Hematopoietic multipotent progenitor cell treated with erythropoietin and hydrocortisone succinate and interleukin-3 and kit ligand, for 8 days (in vitro differentiated cells): ENCODE measurements around the gene ABCA7.

Source experiments
- DNase-seq: peaks from one replicate; pipeline ENCODE4 v3.0.0-alpha.2; 2015

The ABCA7 gene

GRCh38 chr19:1003283-1003682 is 36.6 kb upstream of the ABCA7 start:
- no peak for DNase-seq

- no peak for DNase-seq
Observed at GRCh38 chr19:1004204-1004802, 35.6 kb upstream of the ABCA7 start.

- DNase-seq, result no peak
Observed at GRCh38 chr19:1004803-1005664, 34.9 kb upstream of the ABCA7 start.

GRCh38 chr19:1006711-1007398 is 33.1 kb upstream of the ABCA7 start:
- no peak for DNase-seq

GRCh38 chr19:1007399-1008251 is 32.3 kb upstream of the ABCA7 start:
- DNase-seq, result no peak

- DNase-seq, result no peak
Observed at GRCh38 chr19:1008268-1009040, 31.5 kb upstream of the ABCA7 start.

GRCh38 chr19:1009041-1009980 is 30.6 kb upstream of the ABCA7 start:
- no peak for DNase-seq

GRCh38 chr19:1009981-1010538 is 29.8 kb upstream of the ABCA7 start:
- no peak for DNase-seq

- DNase-seq, result no peak
Observed at GRCh38 chr19:1010586-1011510, 29.1 kb upstream of the ABCA7 start.

GRCh38 chr19:1011831-1012333 is 28.0 kb upstream of the ABCA7 start:
- DNase-seq, result no peak

- DNase-seq, result no peak
Observed at GRCh38 chr19:1012334-1012733, 27.6 kb upstream of the ABCA7 start.

- no peak for DNase-seq
Observed at GRCh38 chr19:1013218-1013617, 26.7 kb upstream of the ABCA7 start.

- no peak for DNase-seq
Observed at GRCh38 chr19:1014161-1015060, 25.5 kb upstream of the ABCA7 start.

- no peak for DNase-seq
Observed at GRCh38 chr19:1015061-1015781, 24.7 kb upstream of the ABCA7 start.

- no peak for DNase-seq
Observed at GRCh38 chr19:1015782-1016646, 23.9 kb upstream of the ABCA7 start.

GRCh38 chr19:1016647-1017114 is 23.2 kb upstream of the ABCA7 start:
- no peak for DNase-seq
